Keratinocyte (primary cell): ENCODE results near the gene SSBP2. TPM values are rescaled to one million over a fixed set of nuclear protein-coding genes. Genes with fewer than 3 reads are reported as not detected.
"Not testable (repeated sequence)": the region's sequence is repeated elsewhere in the genome, so short reads cannot be mapped to it uniquely, and the experiment has no call there.

ENCODE experiments used
- DNase-seq: peaks from one replicate; pipeline ENCODE4 v3.0.0-alpha.2; 2011; ENCODE audit warnings: low read depth, missing footprints, low spot score
- FAIRE-seq: peaks from 2 replicates; lab custom pipeline; 2011; peaks lifted over from hg19 to GRCh38; lab: Jason Lieb, UNC
- H2AFZ ChIP-seq: 2 replicates; pipeline ENCODE4 v1.6.0; 2012; ENCODE audit warnings: low read length, control low read depth, inconsistent platforms; ENCODE audit not compliant: control insufficient read depth
- H3K27ac ChIP-seq: 2 replicates; pipeline ENCODE4 v1.5.1; 2011; ENCODE audit warnings: low read length; ENCODE audit not compliant: control insufficient read depth, insufficient read depth
- H3K27me3 ChIP-seq: 3 replicates; pipeline ENCODE4 v1.6.0; 2011; ENCODE audit warnings: low read length; ENCODE audit not compliant: control insufficient read depth, insufficient read depth; ENCODE audit errors: extremely low read depth
- H3K36me3 ChIP-seq, 2 experiments: 2 replicates in 1 of 2; 3 replicates in 1 of 2; pipeline ENCODE4 v1.5.1; 2011; ENCODE audit warnings: low read length in 2 of 2, mild to moderate bottlenecking in 1 of 2; ENCODE audit not compliant: control insufficient read depth in 2 of 2, insufficient read depth in 2 of 2; ENCODE audit errors: extremely low read depth in 1 of 2
- H3K4me1 ChIP-seq: 3 replicates; pipeline ENCODE4 v1.5.1; 2011; ENCODE audit warnings: low read length; ENCODE audit not compliant: control insufficient read depth, insufficient read depth; ENCODE audit errors: extremely low read depth
- H3K4me2 ChIP-seq: 3 replicates; pipeline ENCODE4 v1.6.0; 2011; ENCODE audit warnings: low read depth, low read length; ENCODE audit not compliant: control insufficient read depth, insufficient read depth; ENCODE audit errors: extremely low read depth
- H3K4me3 ChIP-seq, 3 experiments: fragments of 200-600 bp in 1 of 3; sonication (generic) in 1 of 3; 2 replicates in 2 of 3; 3 replicates in 1 of 3; pipeline ENCODE4 v1.5.1; 2011 to 2016; ENCODE audit warnings: low read length in 3 of 3, mild to moderate bottlenecking in 3 of 3, control low read depth in 2 of 3, inconsistent platforms in 1 of 3, low read depth in 1 of 3, mixed read lengths in 1 of 3, mixed run types in 1 of 3, moderate library complexity in 1 of 3; ENCODE audit not compliant: control insufficient read depth in 2 of 3, insufficient read depth in 2 of 3; ENCODE audit errors: extremely low read depth in 1 of 3
- H3K79me2 ChIP-seq: 2 replicates; pipeline ENCODE4 v1.6.0; 2012; ENCODE audit warnings: low read length; ENCODE audit not compliant: control insufficient read depth, insufficient read depth
- H3K9ac ChIP-seq: 3 replicates; pipeline ENCODE4 v1.6.0; 2011; ENCODE audit warnings: low read length; ENCODE audit not compliant: control insufficient read depth, insufficient read depth; ENCODE audit errors: extremely low read depth
- H3K9me1 ChIP-seq: 3 replicates; pipeline ENCODE4 v1.6.0; 2011; ENCODE audit warnings: low read length; ENCODE audit not compliant: control insufficient read depth, insufficient read depth; ENCODE audit errors: extremely low read depth
- H3K9me3 ChIP-seq: 2 replicates; pipeline ENCODE4 v1.5.1; 2012; ENCODE audit warnings: low read depth, low read length; ENCODE audit not compliant: control insufficient read depth
- H4K20me1 ChIP-seq: 3 replicates; pipeline ENCODE4 v1.6.0; 2011; ENCODE audit warnings: low read length; ENCODE audit not compliant: control insufficient read depth, insufficient read depth; ENCODE audit errors: extremely low read depth
- EZH2 ChIP-seq: IDR thresholded peaks from one replicate; pipeline ENCODE4 v1.6.1; 2012; ENCODE audit warnings: inconsistent platforms, mild to moderate bottlenecking, low read length, moderate library complexity
- dilution Hi-C: fragments of 300-500 bp; cut with MboI; formaldehyde crosslinking; loops from one replicate; pipeline ENCODE4 v1.7.0; 2020; ENCODE audit warnings: low sequenced_read_pairs; ENCODE audit not compliant: extremely low pct_ligation_motif_present
- polyA plus RNA-seq, 5 experiments: library from polyadenylated mRNA; depleted of rRNA in 3 of 5; stranded (reverse) in 3 of 5; stranded (forward) in 1 of 5; unstranded in 1 of 5; fragments of >200 nt; gene quantifications; 1 replicate in 1 of 5; 2 replicates in 3 of 5; 3 replicates in 1 of 5; pipeline versions ENCODE4 v1.2.1 to v1.2.3, GENCODE V29; 2011 to 2012; ENCODE audit warnings: missing spikeins in 2 of 5, low read depth in 1 of 5, low replicate concordance in 1 of 5
- TF ChIP-seq, protein P1 (sequence below), 3 experiments: IDR thresholded peaks in 1 of 3; conservative IDR thresholded peaks in 1 of 3; optimal IDR thresholded peaks in 1 of 3; 2 replicates in 2 of 3; 3 replicates in 1 of 3; pipeline versions ENCODE3 to v1.5.1; 2011; ENCODE audit warnings: low read length in 3 of 3, mild to moderate bottlenecking in 3 of 3, moderate library complexity in 2 of 3, control low read depth in 1 of 3, inconsistent platforms in 1 of 3; ENCODE audit not compliant: insufficient read depth in 2 of 3; ENCODE audit errors: extremely low read depth in 1 of 3

The SSBP2 gene
- polyA plus RNA-seq, 1 donor (not counting 4 experiments of a cell fraction or from before 2014, with no cell fraction given): 14.6 TPM

- Histone ChIP-seq H4K20me1 (no peaks in the 10 kb centered on the region), H3K4me2 (no peak overlapping the region), H3K79me2 (no peaks in the 10 kb centered on the region), H3K9ac (no peak overlapping the region), H3K27ac (no peak overlapping the region), H2AFZ (no peak overlapping the region), H3K9me1 (no peaks in the 10 kb centered on the region), H3K4me1 (peaks cover 3% of the 10 kb centered on the region), H3K9me3 (no peaks in the 10 kb centered on the region), H3K36me3 (no peaks in the 10 kb centered on the region), H3K4me3 (no peak overlapping the region), H3K27me3 (no peaks in the 10 kb centered on the region)
- TF ChIP-seq EZH2: no peak
- TF ChIP-seq, protein P1, sequence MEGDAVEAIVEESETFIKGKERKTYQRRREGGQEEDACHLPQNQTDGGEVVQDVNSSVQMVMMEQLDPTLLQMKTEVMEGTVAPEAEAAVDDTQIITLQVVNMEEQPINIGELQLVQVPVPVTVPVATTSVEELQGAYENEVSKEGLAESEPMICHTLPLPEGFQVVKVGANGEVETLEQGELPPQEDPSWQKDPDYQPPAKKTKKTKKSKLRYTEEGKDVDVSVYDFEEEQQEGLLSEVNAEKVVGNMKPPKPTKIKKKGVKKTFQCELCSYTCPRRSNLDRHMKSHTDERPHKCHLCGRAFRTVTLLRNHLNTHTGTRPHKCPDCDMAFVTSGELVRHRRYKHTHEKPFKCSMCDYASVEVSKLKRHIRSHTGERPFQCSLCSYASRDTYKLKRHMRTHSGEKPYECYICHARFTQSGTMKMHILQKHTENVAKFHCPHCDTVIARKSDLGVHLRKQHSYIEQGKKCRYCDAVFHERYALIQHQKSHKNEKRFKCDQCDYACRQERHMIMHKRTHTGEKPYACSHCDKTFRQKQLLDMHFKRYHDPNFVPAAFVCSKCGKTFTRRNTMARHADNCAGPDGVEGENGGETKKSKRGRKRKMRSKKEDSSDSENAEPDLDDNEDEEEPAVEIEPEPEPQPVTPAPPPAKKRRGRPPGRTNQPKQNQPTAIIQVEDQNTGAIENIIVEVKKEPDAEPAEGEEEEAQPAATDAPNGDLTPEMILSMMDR (optimal IDR thresholded peaks at IDR 0.05 in 1 of 3, IDR thresholded peaks at IDR 0.05 in 1 of 3, conservative IDR thresholded peaks at IDR 0.05 in 1 of 3; ENCODE audit: extremely low read depth in 1 of 3, insufficient read depth in 2 of 3, low read length in 3 of 3): no peak
- no peak for DNase-seq
- dilution Hi-C loops: no loop called here
- FAIRE-seq: no peak
Measured at GRCh38 chr5:81604193-81604592, 146.7 kb downstream of the SSBP2 start.

DNA sequence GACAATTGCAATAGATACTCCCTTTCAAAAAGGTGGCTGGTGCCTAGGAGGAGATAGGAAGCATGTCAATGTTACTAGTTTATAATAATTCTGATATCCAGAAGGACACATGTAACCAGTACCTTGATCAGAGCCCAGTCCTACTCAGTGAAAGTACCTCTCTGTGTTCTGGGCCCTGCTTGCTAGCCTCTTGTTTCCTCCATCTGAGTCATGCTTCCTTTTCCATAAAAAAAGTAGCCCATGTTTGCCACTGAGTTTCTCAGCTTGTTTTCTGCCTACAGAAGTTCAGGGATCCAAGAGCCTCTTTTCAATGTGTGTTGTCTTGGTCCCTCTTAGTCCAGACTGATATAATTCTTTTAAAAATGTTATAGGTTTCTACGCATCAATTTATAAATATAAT, 149.0 kb downstream of the SSBP2 start:
- peak; percentile 66 for FAIRE-seq
- dilution Hi-C loops: no loop called here
- H3K36me3 ChIP-seq: no peaks in the 10 kb centered on the region

DNA sequence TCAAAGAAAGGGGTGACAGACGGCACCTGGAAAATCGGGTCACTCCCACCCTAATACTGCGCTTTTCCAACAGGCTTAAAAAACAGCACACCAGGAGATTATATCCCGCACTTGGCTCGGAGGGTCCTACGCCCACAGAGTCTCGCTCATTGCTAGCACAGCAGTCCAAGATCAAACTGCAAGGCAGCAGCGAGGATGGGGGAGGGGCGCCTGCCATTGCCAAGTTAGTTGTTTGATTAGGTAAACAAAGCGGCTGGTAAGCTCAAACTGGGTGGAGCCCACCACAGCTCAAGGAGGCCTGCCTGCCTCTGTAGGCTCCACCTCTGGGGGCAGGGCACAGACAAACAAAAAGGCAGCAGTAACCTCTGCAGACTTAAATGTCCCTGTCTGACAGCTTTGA, 158.8 kb downstream of the SSBP2 start:
- FAIRE-seq, H3K79me2 ChIP-seq, H3K9me3 ChIP-seq, H3K27me3 ChIP-seq, H4K20me1 ChIP-seq, DNase-seq, H3K27ac ChIP-seq, H3K9ac ChIP-seq, H3K36me3 ChIP-seq, H3K4me1 ChIP-seq, H3K9me1 ChIP-seq, H3K4me2 ChIP-seq, dilution Hi-C loops, H2AFZ ChIP-seq, H3K4me3 ChIP-seq: not testable (repeated sequence)

More for the DNA sequence above, 149.0 kb downstream of the SSBP2 start:
- no peak for DNase-seq
- Histone ChIP-seq H3K27me3 (no peaks in the 10 kb centered on the region), H3K4me2 (no peak overlapping the region), H3K27ac (no peak overlapping the region), H3K79me2 (no peaks in the 10 kb centered on the region), H3K4me1 (peaks cover 3% of the 10 kb centered on the region), H3K4me3 (no peak overlapping the region), H3K9me3 (no peaks in the 10 kb centered on the region), H4K20me1 (no peaks in the 10 kb centered on the region), H3K9ac (no peak overlapping the region), H3K9me1 (no peaks in the 10 kb centered on the region), H2AFZ (no peak overlapping the region)
- TF ChIP-seq, protein P1 (optimal IDR thresholded peaks at IDR 0.05 in 1 of 3, IDR thresholded peaks at IDR 0.05 in 1 of 3, conservative IDR thresholded peaks at IDR 0.05 in 1 of 3; ENCODE audit: extremely low read depth in 1 of 3, insufficient read depth in 2 of 3, low read length in 3 of 3): no peak
- no peak for TF ChIP-seq EZH2
